ENCODE measurements around the gene TCP10L.
A peak's percentile ranks its signal among the peaks of the same experiment; 100 is the strongest.
"Not testable (repeated sequence)": the region's sequence is repeated elsewhere in the genome, so short reads cannot be mapped to it uniquely, and the experiment has no call there.

The TCP10L gene

GRCh38 chr21:32584472-32584871, 851 bp downstream of the TCP10L start:
- DNase-seq: no peak

DNA sequence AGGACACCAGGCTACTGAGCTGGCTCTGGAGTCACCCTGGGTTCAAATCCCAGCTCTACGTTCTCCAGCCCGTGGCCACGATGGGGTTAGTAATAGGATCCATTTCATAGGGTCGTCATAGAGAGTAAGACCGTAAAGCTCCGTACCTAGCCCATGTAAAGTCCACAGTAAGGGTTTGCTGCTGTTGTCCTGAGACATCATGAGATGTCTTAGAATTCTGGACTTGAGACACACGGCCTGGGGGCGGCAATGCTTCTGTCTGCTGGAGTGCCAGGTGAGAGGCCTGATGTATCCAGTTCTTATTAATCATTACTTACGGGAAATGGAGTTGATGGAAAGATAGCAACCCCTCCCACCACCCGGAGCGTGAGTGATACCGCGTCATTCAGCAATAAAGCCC, 3.6 kb downstream of the TCP10L start:
- no peak for DNase-seq

- DNase-seq: no peak
Measured at GRCh38 chr21:32580949-32581348, 4.4 kb downstream of the TCP10L start.

DNA sequence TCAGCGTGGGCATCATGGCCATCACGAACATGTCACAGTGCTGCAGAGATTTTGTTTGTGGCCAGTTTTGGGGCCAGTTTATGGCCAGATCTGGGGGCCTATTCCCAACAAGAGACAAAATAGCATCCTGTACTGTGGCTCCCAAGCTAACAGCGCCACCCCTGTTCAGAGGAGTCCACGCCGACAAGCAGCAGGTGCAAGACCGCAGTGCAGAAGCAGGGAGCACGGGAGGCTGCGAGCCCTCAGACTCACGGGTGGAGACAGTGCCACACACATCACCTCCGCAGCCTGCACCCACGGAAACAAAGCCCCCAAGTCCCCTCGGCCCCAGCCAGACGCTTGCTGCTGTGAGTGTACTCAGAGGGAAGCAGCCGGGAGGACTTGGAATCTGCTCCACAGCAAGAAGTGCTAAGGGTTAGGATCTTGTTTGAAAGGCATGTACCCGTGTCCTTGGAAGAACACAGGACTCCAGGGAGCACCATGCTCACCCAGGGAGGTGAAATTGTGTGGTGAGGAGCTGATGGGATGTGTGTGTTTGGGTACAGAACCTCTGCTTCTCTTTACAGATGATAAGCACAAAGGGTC, 7.1 kb downstream of the TCP10L start:
- no peak for DNase-seq

DNA sequence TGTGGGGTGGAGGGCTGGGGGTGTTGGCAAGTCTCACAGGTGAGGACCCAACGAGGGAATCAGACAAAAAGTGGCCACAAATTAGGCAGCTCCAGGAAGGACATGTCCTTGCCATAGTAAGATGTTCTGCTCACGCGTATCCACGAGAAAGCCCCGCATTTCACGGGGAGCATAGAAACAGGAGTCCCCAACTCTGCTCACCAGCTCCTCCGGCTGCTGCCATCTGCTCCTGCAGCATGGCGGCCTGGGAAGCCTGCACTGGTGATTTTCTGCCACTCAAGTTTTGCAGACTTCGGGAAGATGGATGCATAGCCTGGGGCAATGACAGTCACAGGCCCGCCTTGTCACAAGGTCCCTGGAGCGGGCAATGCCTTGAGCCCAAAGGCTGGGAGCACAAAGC, 9.3 kb downstream of the TCP10L start:
- DNase-seq: no peak

- no peak for DNase-seq
Measured at GRCh38 chr21:32574946-32575925, 10.1 kb downstream of the TCP10L start.

- DNase-seq: no peak
Measured at GRCh38 chr21:32572574-32573420, 12.5 kb downstream of the TCP10L start.

GRCh38 chr21:32570456-32570855, 14.9 kb downstream of the TCP10L start:
- DNase-seq: no peak

DNA sequence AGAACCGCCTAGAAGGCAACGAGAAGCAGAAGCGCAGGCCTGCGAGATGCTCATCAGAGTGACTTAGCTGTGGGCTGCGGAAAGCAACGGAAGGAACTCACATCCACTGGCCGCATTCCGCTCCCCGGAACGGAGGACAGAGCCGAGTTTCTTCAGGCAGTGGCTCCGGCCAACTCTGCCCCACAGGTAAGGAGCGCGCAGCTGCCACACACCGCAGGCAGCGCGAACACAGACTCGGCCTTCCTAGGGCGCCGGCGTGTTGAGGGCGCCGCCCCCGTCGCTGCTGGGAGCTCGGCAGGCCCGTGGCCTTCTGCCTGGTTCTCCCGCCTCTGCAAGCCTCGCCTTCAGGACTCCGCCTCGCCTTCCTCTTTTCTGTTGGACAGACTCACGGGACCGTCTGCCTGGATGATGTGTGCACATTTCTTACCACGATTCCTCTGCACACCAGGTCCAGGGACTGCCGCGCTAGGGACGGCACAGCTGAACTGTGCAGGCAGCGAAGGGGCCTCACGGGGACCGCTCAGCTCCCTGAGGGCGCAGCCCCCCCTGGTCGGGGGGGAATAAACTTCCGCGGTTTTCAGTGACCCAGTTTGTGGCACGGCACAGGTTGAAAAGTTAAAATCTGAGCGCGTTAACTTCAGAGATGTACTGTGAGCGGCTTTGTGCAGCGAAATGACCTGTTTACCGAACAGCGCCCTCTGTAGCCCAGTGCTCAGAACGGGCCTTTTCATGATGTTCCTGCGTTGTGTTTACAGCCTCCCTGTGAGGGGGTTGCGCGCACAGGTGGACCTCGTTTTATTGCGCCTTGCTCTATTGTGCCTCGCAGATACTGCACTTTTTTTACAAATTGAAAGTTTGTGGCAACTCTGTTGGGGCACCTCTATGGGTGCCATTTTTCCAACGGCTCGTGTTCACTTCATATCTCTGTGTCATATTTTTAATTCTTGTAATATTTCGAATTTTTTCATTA, 15.8 kb downstream of the TCP10L start:
- peak; percentile 76 for DNase-seq

DNA sequence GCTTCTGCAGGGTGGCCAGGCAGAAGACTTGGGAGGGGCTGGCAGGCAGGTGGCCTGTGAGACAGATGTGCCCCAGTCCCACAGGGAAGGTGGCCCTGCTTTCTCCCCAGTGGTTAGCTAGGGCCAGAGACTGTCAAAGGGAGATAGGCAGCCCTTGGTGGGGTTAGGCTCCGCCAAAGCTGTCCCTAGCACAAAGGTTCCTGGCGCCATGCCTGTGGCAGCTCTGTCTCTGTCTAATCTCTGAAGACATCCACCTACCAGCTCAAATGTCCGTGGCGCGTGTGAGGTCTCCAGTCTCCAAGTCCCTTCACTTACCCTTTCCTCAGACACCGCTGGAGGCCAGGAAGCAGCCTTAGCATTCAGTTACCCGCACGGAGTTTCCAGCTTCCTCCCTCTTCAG, 17.7 kb downstream of the TCP10L start:
- no peak for DNase-seq

DNA sequence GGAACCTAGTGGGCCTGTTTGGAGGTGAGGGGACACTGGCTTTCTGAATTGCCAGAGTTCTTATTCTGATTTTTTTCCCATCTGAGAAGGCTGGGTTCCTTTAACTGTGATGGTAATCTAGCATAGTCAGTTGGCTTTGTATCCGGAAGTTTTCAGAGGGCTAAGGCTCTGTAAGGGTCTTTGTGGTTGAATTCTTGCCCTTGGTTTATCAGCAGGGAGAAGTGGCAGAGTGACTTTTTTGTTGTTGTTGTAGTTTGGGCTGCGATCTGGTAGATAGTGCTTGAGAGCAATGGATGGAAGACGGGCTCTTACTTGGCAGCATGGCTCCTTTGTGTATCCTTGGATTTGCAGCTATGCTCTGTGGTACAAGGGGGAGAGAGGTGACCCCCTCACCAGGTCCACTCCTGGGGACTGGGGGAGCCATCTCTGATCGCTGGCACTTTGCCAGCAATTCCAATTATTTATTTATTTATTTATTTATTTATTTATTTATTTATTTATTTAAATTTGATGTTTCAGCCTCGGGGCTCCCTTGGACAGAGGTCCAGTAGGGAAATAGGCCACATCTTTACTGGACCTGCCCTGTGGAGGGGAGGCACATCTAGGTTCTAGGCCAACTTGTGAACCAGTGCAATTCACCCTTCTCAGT, 18.5 kb downstream of the TCP10L start:
- DNase-seq: no peak

DNA sequence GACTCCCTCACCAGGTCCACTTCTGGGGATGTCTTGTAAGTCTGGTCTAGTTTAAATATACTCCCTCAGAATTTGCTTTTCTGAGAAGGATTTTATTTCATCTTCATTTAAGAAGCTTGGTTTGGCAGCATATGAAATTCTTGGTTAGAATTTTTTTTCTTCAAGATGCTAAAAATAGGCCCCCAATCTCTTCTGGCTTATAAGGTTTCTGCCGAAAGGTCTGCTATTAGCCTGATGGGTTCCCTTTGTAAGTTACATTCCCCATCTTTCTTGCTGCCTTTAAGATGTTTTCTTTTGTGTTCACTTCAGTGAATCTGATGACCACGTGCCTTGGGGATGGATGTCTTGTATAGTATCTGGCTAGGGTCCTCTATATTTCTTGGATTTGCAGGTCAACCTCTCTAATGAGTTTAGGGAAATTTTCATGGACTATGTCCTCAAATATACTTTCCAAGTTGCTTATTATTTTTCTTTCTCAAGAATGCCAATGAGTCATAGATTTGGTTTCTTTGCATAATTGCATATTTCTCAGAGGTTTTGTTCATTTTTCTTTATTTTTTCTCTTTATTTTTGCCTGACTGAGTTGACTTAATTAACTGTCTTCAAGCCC, 19.4 kb downstream of the TCP10L start:
- DNase-seq: no peak

DNA sequence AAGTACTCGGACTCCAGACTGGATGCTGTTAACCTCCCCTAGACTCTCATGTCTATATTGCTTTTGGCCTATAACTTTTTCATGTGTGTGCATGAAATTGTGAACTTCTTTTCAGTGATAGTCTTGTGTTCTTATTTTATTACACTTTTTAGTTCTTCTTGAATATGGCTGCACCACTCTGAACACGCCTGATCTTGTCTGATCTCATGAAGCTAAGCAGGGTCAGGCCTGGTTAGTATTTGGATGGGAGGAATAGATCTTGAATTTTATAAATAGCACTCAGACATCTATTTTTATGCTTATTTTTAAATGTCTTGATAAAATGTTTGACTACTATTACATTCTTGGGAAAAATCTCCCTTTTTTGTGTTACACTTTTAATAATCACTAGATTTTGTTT, 22.4 kb downstream of the TCP10L start:
- DNase-seq: no peak

DNA sequence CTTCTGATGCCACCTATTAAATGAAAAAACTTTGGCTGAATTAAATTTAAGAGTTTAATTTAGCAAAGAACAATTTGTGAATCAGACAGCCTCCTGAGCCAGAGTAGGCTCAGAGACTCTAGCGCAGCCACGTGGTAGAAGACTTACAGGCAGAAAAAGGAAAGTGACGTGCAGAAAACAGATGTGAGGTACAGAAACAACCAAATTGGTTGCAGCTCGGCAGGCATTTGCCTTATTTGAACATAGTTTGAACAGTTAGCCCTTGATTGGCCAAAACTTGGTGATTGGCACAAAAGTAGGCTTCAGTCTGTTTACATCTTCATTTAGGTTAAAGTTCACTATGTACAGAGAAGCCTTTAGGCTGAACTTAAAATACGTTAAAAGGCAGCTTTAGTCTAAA, 22.9 kb downstream of the TCP10L start:
- no peak for DNase-seq

DNA sequence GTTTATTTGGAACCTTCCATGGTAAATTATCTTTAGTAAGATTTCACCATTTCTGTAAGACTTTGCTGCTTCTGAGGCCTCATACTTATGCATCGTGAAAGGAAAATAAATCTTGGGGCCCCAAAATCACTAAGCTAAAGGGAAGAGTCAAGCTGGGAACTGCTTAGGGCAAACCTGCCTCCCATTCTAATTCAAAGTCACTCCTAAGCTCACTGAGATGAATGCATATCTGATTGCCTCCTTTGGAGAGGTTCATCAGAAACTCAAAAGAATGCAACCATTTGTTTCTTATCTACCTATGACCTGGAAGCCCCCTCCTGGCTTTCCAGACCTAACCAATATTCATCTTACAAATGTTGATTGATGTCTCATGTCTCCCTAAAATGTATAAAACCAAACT, 23.8 kb downstream of the TCP10L start:
- not testable (repeated sequence) for DNase-seq

DNA sequence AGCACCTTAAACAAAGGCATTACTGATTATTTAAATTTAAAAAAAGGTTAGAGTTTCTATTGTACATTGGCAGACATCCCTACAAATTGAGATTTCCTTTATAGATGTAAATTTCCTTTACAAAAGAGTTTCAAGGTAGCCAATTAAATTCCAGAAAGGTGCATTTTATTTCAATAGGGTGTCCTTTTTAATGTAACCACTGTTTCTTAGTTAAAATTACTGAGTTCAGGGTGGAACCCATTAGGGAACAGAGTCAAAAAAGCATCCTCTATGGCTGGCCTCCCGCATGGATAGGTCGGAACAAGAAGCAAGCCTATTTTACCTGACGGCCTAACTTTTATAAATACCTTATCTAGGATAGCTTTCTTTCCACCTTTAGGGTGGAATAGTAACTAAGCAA, 24.4 kb downstream of the TCP10L start:
- no peak for DNase-seq

- DNase-seq: no peak
Measured at GRCh38 chr21:32559006-32559610, 26.2 kb downstream of the TCP10L start.

GRCh38 chr21:32558106-32558505, 27.2 kb downstream of the TCP10L start:
- DNase-seq: no peak

DNA sequence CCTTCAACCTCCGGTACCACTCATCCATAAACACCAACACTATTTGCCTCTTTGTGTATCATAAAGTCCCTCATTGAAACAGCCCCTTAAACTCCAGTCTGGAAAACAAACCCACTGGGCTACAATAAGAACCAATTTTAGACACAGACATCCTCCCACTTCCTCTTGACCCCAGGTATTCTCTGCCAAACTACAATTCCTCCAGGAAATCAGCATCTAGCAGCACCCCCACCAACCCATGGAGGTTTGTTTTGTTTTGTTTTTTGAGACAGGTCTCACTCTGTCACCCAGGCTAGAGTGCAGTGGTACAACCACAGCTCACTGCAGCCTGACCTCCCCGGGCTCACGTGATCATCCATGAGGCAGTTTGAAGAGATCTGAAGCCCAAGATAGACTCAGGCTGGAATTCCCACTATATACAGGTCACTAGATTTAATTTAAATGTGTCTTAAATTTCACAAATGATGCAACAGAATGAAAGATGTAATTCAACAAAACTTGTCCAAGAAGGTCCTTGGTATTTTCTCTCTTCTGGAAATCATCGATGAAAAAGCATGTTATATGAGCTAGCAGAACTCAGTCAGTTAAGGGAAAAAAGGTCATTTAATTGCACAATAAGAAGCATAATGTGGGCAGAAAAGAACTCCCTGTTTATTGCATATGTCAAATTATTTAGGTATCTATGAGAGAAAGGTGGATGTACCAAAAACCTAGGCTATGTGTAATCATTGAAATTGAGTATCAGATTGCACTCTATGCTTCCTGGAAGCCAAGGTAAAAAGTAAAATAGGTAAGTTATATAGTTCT, 30.3 kb downstream of the TCP10L start:
- DNase-seq: no peak

DNA sequence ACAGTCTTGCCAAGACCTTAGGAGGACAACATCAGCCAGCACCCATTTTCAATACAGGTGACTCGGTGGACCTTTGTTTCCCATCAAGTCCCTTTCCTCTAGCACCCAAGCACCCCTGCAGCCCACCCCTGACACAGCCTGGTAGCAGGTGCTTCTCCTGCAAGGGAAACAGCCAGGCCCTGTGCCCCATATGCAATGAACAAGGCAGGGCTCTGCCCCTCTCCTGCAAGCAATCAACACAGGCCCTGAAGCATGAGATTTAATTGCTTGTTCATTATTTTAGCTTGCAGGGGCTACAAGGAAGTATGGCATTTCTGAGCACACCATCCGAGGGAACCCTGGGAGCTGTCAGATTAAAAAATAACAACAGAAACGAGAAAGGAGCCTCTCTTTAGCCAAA, 35.4 kb downstream of the TCP10L start:
- DNase-seq: no peak

Data from CD4-positive, alpha-beta T cell treated with Interleukin-15 for 1 hour (primary cell).